Astrocyte of the spinal cord (primary cell): ENCODE results near the gene RNF220.
A peak's percentile ranks its signal among the peaks of the same experiment; 100 is the strongest.

Experiments
- DNase-seq: peaks from one replicate; pipeline ENCODE4 v3.0.0; 2011; ENCODE audit warnings: low read depth, low spot score
- H3K4me3 ChIP-seq: 2 replicates; pipeline ENCODE4 v1.5.1; 2011; ENCODE audit warnings: low read depth, mild to moderate bottlenecking, low read length, moderate library complexity
- in situ Hi-C: cut with HindIII; loops from 2 replicates; pipeline ENCODE4 v1.10.0; 2017; ENCODE audit warnings: low sequenced_read_pairs
- TF ChIP-seq, protein P1 (sequence below): IDR thresholded peaks from 2 replicates; pipeline ENCODE4 v1.5.1; 2012; ENCODE audit warnings: low read depth, mild to moderate bottlenecking, low read length, inconsistent platforms

RNF220 gene

GRCh38 chr1:44531785-44532566 lies 126.9 kb downstream of the RNF220 start:
- H3K4me3 ChIP-seq = no peak overlapping the region
- in situ Hi-C loops = no loop called here
- peak; percentile 41 for DNase-seq
- TF ChIP-seq, protein P1, sequence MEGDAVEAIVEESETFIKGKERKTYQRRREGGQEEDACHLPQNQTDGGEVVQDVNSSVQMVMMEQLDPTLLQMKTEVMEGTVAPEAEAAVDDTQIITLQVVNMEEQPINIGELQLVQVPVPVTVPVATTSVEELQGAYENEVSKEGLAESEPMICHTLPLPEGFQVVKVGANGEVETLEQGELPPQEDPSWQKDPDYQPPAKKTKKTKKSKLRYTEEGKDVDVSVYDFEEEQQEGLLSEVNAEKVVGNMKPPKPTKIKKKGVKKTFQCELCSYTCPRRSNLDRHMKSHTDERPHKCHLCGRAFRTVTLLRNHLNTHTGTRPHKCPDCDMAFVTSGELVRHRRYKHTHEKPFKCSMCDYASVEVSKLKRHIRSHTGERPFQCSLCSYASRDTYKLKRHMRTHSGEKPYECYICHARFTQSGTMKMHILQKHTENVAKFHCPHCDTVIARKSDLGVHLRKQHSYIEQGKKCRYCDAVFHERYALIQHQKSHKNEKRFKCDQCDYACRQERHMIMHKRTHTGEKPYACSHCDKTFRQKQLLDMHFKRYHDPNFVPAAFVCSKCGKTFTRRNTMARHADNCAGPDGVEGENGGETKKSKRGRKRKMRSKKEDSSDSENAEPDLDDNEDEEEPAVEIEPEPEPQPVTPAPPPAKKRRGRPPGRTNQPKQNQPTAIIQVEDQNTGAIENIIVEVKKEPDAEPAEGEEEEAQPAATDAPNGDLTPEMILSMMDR = no peak

- peak; percentile 2 for DNase-seq
- no peak overlapping the region for H3K4me3 ChIP-seq
- TF ChIP-seq, protein P1 = no peak
- in situ Hi-C loops = no loop called here
Measured at GRCh38 chr1:44532567-44532944, 127.5 kb downstream of the RNF220 start.

DNA sequence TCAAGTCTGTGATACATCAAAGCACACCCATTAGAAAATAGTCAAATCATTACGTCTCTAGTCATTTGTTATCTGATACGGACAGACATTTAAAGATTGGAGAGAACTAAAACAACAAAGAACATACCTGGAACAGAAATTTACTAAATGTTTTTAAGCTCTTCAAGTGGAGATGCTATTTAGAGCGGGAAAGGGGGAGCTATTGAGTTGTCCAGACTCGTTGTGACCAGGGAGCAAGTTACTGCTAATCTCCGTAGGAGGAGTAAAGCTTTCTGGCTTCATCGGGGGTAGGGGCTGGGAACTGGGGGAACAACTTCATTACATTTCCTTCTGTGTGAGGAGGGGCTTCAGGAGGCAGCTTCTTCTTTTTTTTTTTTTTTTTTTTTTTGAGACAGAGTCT lies 129.7 kb downstream of the RNF220 start:
- in situ Hi-C loops = no loop called here
- no peak for DNase-seq
- no peak overlapping the region for H3K4me3 ChIP-seq
- TF ChIP-seq, protein P1 = no peak

DNA sequence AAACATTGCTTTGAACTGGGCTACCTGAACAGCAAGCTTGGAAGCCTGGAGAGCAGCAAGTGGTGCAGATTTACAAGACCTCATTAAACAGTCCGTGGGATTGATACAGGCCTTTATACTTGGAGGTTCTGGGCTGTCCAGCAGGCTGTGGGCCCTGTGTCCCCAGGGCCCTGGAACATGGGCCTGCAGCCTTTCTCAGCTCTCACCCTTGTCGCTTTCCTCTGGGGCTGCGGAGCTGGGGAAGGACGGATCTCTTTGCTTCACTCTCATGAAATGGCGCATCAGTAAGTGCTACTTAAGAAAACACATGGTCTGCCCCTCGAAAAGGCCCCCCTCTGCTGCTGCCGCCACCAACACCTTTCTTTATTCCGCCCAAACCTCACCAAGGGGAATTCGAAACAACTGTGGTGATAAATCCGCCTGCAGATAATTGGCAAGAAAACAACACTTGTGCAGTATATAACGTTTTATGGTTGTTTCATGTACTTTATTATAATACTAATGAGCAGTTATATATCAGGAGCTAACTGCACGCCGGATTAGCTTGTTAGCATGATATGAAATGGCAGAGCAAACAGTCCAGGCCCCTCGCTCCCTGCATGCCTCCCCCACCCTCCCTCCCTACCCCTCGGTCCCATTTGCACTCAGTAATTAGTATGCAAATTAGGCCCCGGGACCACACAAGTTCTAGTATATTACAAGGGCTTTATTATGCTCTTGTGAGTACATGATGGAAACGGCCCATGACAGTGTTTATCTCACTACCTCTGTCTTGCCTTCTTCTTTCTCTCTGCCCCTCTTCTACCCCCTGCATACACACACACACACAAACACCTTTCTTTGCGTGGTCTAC lies 131.5 kb downstream of the RNF220 start:
- no peak for DNase-seq
- no peak overlapping the region for H3K4me3 ChIP-seq
- in situ Hi-C loops = no loop called here
- TF ChIP-seq, protein P1 = no peak

- no peak for DNase-seq
- in situ Hi-C loops = no loop called here
- TF ChIP-seq, protein P1 = no peak
Measured at GRCh38 chr1:44537538-44537937, 132.5 kb downstream of the RNF220 start.

GRCh38 chr1:44537956-44538355 lies 132.9 kb downstream of the RNF220 start:
- no peak for DNase-seq
- in situ Hi-C loops = no loop called here
- H3K4me3 ChIP-seq = no peak overlapping the region
- TF ChIP-seq, protein P1 = no peak

More at GRCh38 chr1:44537538-44537937, 132.5 kb downstream of the RNF220 start:
- no peak overlapping the region for H3K4me3 ChIP-seq
